ENCODE measurements around the gene CREBBP. TPM values are rescaled to one million over a fixed set of nuclear protein-coding genes. Genes with fewer than 3 reads are reported as not detected.

Gene CREBBP
- total and polyA plus RNA-seq, 9 of the 15 experiments (the other 6 are each of a cell fraction or from before 2014, with no cell fraction given), result 0.70 to 24.8 (median 5.6) TPM

- TF ChIP-seq THRAP3 (IDR thresholded peaks at IDR 0.05; ENCODE audit: borderline replicate concordance) (no peak), NELFE (IDR thresholded peaks at IDR 0.05; ENCODE audit: insufficient read depth, insufficient read length) (no peak), CHAMP1 (IDR thresholded peaks at IDR 0.05) (no peak), MTF1 (CRISPR knock-in tag; IDR thresholded peaks at IDR 0.05; ENCODE audit: borderline replicate concordance) (no peak)
These were observed 72.9 kb downstream of the CREBBP start (continued) for GRCh38 chr16:3807425-3808123.

- Histone ChIP-seq H3K27ac (ENCODE audit: extremely low read depth, low read depth, low read length) (peak overlapping the region; percentile 58; the same call in 2 of the 3 replicates), H3K36me3 (ENCODE audit: control insufficient read depth, insufficient read depth, low read length) (peaks cover 5% of the 10 kb centered on the region; the same call in 1 of the 3 replicates), H3K4me2 (ENCODE audit: insufficient read depth, low read length) (peak overlapping the region; percentile 47; the same call in 1 of the 2 replicates), H2AFZ (ENCODE audit: low read depth, low read length) (no peak overlapping the region), H4K20me1 (replicated peaks; ENCODE audit: control insufficient read depth, insufficient read depth, low read length) (peaks cover 4% of the 10 kb centered on the region; the same call in 1 of the 2 replicates), H3K27me3 (ENCODE audit: control insufficient read depth in 2 of 2, insufficient read depth in 2 of 2, low read length in 2 of 2) (no peaks in the 10 kb centered on the region), H3K4me1 (replicated peaks in 1 of 2; ENCODE audit: control insufficient read depth in 2 of 2, insufficient read depth in 2 of 2, low read length in 2 of 2) (peaks cover 8 to 17% of the 10 kb centered on the region in 2 experiments), H3K9me1 (ENCODE audit: control insufficient read depth, insufficient read depth, low read length) (no peaks in the 10 kb centered on the region), H3K4me3 (no peak overlapping the region), H3K9ac (ENCODE audit: insufficient read depth in 1 of 2, low read depth in 2 of 2, low read length in 2 of 2) (peak overlapping the region in 1 of 2 experiments; percentile 4; a peak in 2 of 4 replicates), H3K9me3 (replicated peaks; ENCODE audit: control insufficient read depth, insufficient read depth, low read depth, low read length) (no peaks in the 10 kb centered on the region), H3K79me2 (ENCODE audit: control insufficient read depth, insufficient read depth, low read length) (peaks cover 42% of the 10 kb centered on the region)
- ChIA-PET CTCF (ENCODE audit: low intra/inter-chr PET ratio) (no interaction called here), POLR2A (interaction anchor here (1.0 kb wide), 1 partner anchor 8 kb away, joined by 3 read pairs; no protein-coding TSS in a partner anchor)
- ATAC-seq (peak; percentile 90), DNase-seq (ENCODE audit: extremely low read depth in 1 of 4, low spot score in 3 of 4) (peak in 2 of 4 experiments; percentile 44 to 58), FAIRE-seq (peak; percentile 75)
- WGBS (ENCODE audit: insufficient coverage, low coverage, missing lambda C conversion rate), result 31% methylated on average over 7 of the region's 7 CpGs
- in situ Hi-C loops (cut with MboI), result no loop called here
- BruUV-seq (replicated peaks), result no TSS peak
- intact Hi-C loops (cut with micrococcal nuclease), result no loop called here
- TF ChIP-seq CHD4 (IDR thresholded peaks at IDR 0.05; ENCODE audit: insufficient read depth, insufficient replicate concordance, low read depth, low read length, poor library complexity, severe bottlenecking), result no peak
- no peak for TF ChIP-seq ETV6 (IDR thresholded peaks at IDR 0.05; ENCODE audit: borderline replicate concordance in 1 of 2, low read depth in 2 of 2, low read length in 1 of 2)
- TF ChIP-seq ETV6 (CRISPR knock-in tag; IDR thresholded peaks at IDR 0.05; ENCODE audit: borderline replicate concordance), result no peak
- TF ChIP-seq ZNF764 (CRISPR knock-in tag; IDR thresholded peaks at IDR 0.05; ENCODE audit: low read depth), result no peak
These were observed 76.0 kb downstream of the CREBBP start for GRCh38 chr16:3804426-3805016.

All from K562 (cell line).